Liver (tissue), 9 donors: ENCODE data around the gene ARL11. TPM values are rescaled to one million over a fixed set of nuclear protein-coding genes. Genes with fewer than 3 reads are reported as not detected.

Source experiments
- DNase-seq: peaks from one replicate; pipeline ENCODE4 v3.0.0-alpha.2; 2017; ENCODE audit warnings: low spot score
- H3K27ac ChIP-seq, 2 donors: one replicate each; pipeline ENCODE4 v1.7.0; 2013; ENCODE audit warnings: inconsistent platforms in 2 of 2, low read length in 2 of 2, control low read depth in 1 of 2, low read depth in 1 of 2, mild to moderate bottlenecking in 1 of 2
- H3K27me3 ChIP-seq, 4 donors: one replicate each; pipeline versions ENCODE4 v1.6.1 to v1.7.0; 2013; ENCODE audit warnings: low read length in 3 of 4, inconsistent platforms in 1 of 4, mild to moderate bottlenecking in 1 of 4, moderate library complexity in 1 of 4; ENCODE audit not compliant: control insufficient read depth in 4 of 4, insufficient read depth in 4 of 4
- H3K36me3 ChIP-seq, 4 donors: one replicate each; pipeline versions ENCODE4 v1.6.1 to v1.7.0; 2013; ENCODE audit warnings: low read length in 3 of 4, mild to moderate bottlenecking in 3 of 4, low read depth in 1 of 4, moderate library complexity in 1 of 4; ENCODE audit not compliant: control insufficient read depth in 4 of 4, insufficient read depth in 3 of 4
- H3K4me1 ChIP-seq, 4 donors: one replicate each; pipeline versions ENCODE4 v1.6.1 to v1.7.0; 2013; ENCODE audit warnings: low read length in 3 of 4, mild to moderate bottlenecking in 3 of 4, moderate library complexity in 1 of 4; ENCODE audit not compliant: control insufficient read depth in 4 of 4, insufficient read depth in 4 of 4
- H3K4me3 ChIP-seq, 3 donors: one replicate each; pipeline versions ENCODE4 v1.6.1 to v1.7.0; 2013; ENCODE audit warnings: low read length in 3 of 3, control low read depth in 1 of 3, low read depth in 1 of 3, mild to moderate bottlenecking in 1 of 3
- H3K9ac ChIP-seq, 2 donors: one replicate each; pipeline ENCODE4 v1.7.0; 2013; ENCODE audit warnings: low read length in 2 of 2, mild to moderate bottlenecking in 2 of 2, moderate library complexity in 2 of 2, control low read depth in 1 of 2, low read depth in 1 of 2
- H3K9me3 ChIP-seq, 4 donors: one replicate each; pipeline versions ENCODE4 v1.6.1 to v1.7.0; 2013; ENCODE audit warnings: low read length in 3 of 4; ENCODE audit not compliant: control insufficient read depth in 4 of 4
- CTCF ChIP-seq: fragments of 150-350 bp; IDR thresholded peaks from 2 replicates; pipeline ENCODE4 v1.5.1; 2017; ENCODE audit warnings: improper control_type of control experiment, low read depth, low read length; ENCODE audit not compliant: missing input control
- EGR1 ChIP-seq, 2 donors: IDR thresholded peaks; 2 replicates each; pipeline ENCODE4 v1.6.1; 2016 to 2018; ENCODE audit warnings: antibody characterized with exemption in 2 of 2, low read depth in 2 of 2
- FOXA1 ChIP-seq: IDR thresholded peaks from 2 replicates; pipeline ENCODE4 v1.6.1; 2016; ENCODE audit warnings: antibody characterized with exemption
- FOXA2 ChIP-seq: IDR thresholded peaks from 2 replicates; pipeline ENCODE4 v1.6.1; 2016; ENCODE audit warnings: antibody characterized with exemption
- GABPA ChIP-seq, 2 donors: IDR thresholded peaks in 1 of 2; conservative IDR thresholded peaks in 1 of 2; 2 replicates each; pipeline ENCODE4 v1.6.1; 2016; ENCODE audit warnings: antibody characterized with exemption in 2 of 2, mild to moderate bottlenecking in 1 of 2, moderate library complexity in 1 of 2
- HNF4A ChIP-seq, 2 donors: conservative IDR thresholded peaks; 2 replicates each; pipeline ENCODE4 v1.6.1; 2016; ENCODE audit warnings: antibody characterized with exemption in 2 of 2, mild to moderate bottlenecking in 2 of 2
- HNF4G ChIP-seq: IDR thresholded peaks from 2 replicates; pipeline ENCODE4 v1.6.1; 2016; ENCODE audit warnings: antibody characterized with exemption
- NR2F2 ChIP-seq: IDR thresholded peaks from 2 replicates; pipeline ENCODE4 v1.6.1; 2016; ENCODE audit warnings: antibody characterized with exemption
- RAD21 ChIP-seq, 2 donors: IDR thresholded peaks; 2 replicates each; pipeline ENCODE4 v1.6.1; 2016; ENCODE audit warnings: antibody characterized with exemption in 2 of 2, mild to moderate bottlenecking in 2 of 2
- RXRA ChIP-seq, 2 donors: IDR thresholded peaks; 2 replicates each; pipeline ENCODE4 v1.6.1; 2017 to 2018; ENCODE audit warnings: antibody characterized with exemption in 2 of 2, mild to moderate bottlenecking in 1 of 2
- SP1 ChIP-seq: IDR thresholded peaks from 2 replicates; pipeline ENCODE4 v1.6.1; 2018; ENCODE audit warnings: antibody characterized with exemption, mild to moderate bottlenecking
- TAF1 ChIP-seq: conservative IDR thresholded peaks from 2 replicates; pipeline ENCODE4 v1.6.1; 2016; ENCODE audit warnings: antibody characterized with exemption, mild to moderate bottlenecking
- YY1 ChIP-seq: IDR thresholded peaks from 2 replicates; pipeline ENCODE4 v1.6.1; 2016; ENCODE audit warnings: antibody characterized with exemption, mild to moderate bottlenecking
- WGBS: extraction: QIAGEN DNeasy Blood & Tissue Kit; methylation state at CpG from one replicate; pipeline ENCODE4 v1.1.7; 2013; 5-methylcytosine and 5-hydroxymethylcytosine counted together
- polyA plus RNA-seq, 2 donors: library from polyadenylated mRNA; stranded (reverse) in 1 of 2; unstranded in 1 of 2; fragments of 200-250 nt in 1 of 2; fragments of >200 nt in 1 of 2; fragmentation: Nextera tagmentation in 1 of 2; extraction: Ambion mirVana in 1 of 2; gene quantifications; one replicate each; pipeline versions ENCODE4 v1.2.1 to v1.2.3, GENCODE V29; 2013 to 2015
- total RNA-seq, 2 donors: library from RNA; depleted of rRNA; stranded (reverse); fragments of >200 nt; gene quantifications; one replicate each; pipeline ENCODE4 v1.2.3, GENCODE V29; 2014
- TF ChIP-seq, protein P1 (sequence below): IDR thresholded peaks from 2 replicates; pipeline ENCODE4 v1.6.1; 2016; ENCODE audit warnings: antibody characterized with exemption, mild to moderate bottlenecking
- TF ChIP-seq, protein P2 (sequence below): IDR thresholded peaks from 2 replicates; pipeline ENCODE4 v1.6.1; 2016; ENCODE audit warnings: antibody characterized with exemption
- TF ChIP-seq, protein P3 (sequence below): IDR thresholded peaks from 2 replicates; pipeline ENCODE4 v1.6.1; 2016; ENCODE audit warnings: antibody characterized with exemption
- TF ChIP-seq, protein P4 (sequence below): IDR thresholded peaks from 2 replicates; pipeline ENCODE4 v1.6.1; 2016; ENCODE audit warnings: antibody characterized with exemption
- donor health status: healthy.
- donor health status: healthy.
- donor health status: healthy.
- donor health status: healthy.
- donor health status: healthy.

ARL11 gene
- total and polyA plus RNA-seq, 4 donors: 0.11 to 1.5 (median 0.59) TPM

- H3K27ac ChIP-seq: no peak overlapping the region
- H3K9me3 ChIP-seq: no peaks in the 10 kb centered on the region
- WGBS: 36% methylated on average over 5 of the region's 5 CpGs
- H3K9ac ChIP-seq: no peak overlapping the region
- H3K36me3 ChIP-seq: no peaks in the 10 kb centered on the region
- no peak for DNase-seq
- H3K27me3 ChIP-seq: no peaks in the 10 kb centered on the region
- peaks cover 0 to 6% (median 2%) of the 10 kb centered on the region in 4 donors for H3K4me1 ChIP-seq
- TF ChIP-seq GABPA (IDR thresholded peaks at IDR 0.05 in 1 of 2, conservative IDR thresholded peaks at IDR 0.05 in 1 of 2) (no peak), TAF1 (no peak), FOXA2 (no peak), YY1 (no peak), NR2F2 (no peak), HNF4G (no peak), FOXA1 (no peak), SP1 (no peak), RXRA (IDR thresholded peaks at IDR 0.05) (no peak), HNF4A (conservative IDR thresholded peaks at IDR 0.05) (no peak)
- TF ChIP-seq, protein P1, sequence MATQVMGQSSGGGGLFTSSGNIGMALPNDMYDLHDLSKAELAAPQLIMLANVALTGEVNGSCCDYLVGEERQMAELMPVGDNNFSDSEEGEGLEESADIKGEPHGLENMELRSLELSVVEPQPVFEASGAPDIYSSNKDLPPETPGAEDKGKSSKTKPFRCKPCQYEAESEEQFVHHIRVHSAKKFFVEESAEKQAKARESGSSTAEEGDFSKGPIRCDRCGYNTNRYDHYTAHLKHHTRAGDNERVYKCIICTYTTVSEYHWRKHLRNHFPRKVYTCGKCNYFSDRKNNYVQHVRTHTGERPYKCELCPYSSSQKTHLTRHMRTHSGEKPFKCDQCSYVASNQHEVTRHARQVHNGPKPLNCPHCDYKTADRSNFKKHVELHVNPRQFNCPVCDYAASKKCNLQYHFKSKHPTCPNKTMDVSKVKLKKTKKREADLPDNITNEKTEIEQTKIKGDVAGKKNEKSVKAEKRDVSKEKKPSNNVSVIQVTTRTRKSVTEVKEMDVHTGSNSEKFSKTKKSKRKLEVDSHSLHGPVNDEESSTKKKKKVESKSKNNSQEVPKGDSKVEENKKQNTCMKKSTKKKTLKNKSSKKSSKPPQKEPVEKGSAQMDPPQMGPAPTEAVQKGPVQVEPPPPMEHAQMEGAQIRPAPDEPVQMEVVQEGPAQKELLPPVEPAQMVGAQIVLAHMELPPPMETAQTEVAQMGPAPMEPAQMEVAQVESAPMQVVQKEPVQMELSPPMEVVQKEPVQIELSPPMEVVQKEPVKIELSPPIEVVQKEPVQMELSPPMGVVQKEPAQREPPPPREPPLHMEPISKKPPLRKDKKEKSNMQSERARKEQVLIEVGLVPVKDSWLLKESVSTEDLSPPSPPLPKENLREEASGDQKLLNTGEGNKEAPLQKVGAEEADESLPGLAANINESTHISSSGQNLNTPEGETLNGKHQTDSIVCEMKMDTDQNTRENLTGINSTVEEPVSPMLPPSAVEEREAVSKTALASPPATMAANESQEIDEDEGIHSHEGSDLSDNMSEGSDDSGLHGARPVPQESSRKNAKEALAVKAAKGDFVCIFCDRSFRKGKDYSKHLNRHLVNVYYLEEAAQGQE: no peak
- TF ChIP-seq, protein P2, sequence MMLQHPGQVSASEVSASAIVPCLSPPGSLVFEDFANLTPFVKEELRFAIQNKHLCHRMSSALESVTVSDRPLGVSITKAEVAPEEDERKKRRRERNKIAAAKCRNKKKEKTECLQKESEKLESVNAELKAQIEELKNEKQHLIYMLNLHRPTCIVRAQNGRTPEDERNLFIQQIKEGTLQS: no peak
- TF ChIP-seq, protein P3, sequence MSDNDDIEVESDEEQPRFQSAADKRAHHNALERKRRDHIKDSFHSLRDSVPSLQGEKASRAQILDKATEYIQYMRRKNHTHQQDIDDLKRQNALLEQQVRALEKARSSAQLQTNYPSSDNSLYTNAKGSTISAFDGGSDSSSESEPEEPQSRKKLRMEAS: no peak
- TF ChIP-seq, protein P4, sequence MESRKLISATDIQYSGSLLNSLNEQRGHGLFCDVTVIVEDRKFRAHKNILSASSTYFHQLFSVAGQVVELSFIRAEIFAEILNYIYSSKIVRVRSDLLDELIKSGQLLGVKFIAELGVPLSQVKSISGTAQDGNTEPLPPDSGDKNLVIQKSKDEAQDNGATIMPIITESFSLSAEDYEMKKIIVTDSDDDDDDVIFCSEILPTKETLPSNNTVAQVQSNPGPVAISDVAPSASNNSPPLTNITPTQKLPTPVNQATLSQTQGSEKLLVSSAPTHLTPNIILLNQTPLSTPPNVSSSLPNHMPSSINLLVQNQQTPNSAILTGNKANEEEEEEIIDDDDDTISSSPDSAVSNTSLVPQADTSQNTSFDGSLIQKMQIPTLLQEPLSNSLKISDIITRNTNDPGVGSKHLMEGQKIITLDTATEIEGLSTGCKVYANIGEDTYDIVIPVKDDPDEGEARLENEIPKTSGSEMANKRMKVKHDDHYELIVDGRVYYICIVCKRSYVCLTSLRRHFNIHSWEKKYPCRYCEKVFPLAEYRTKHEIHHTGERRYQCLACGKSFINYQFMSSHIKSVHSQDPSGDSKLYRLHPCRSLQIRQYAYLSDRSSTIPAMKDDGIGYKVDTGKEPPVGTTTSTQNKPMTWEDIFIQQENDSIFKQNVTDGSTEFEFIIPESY: no peak
- H3K4me3 ChIP-seq: no peak overlapping the region
Observed at GRCh38 chr13:49604570-49604969, 23.7 kb upstream of the ARL11 start.

DNA sequence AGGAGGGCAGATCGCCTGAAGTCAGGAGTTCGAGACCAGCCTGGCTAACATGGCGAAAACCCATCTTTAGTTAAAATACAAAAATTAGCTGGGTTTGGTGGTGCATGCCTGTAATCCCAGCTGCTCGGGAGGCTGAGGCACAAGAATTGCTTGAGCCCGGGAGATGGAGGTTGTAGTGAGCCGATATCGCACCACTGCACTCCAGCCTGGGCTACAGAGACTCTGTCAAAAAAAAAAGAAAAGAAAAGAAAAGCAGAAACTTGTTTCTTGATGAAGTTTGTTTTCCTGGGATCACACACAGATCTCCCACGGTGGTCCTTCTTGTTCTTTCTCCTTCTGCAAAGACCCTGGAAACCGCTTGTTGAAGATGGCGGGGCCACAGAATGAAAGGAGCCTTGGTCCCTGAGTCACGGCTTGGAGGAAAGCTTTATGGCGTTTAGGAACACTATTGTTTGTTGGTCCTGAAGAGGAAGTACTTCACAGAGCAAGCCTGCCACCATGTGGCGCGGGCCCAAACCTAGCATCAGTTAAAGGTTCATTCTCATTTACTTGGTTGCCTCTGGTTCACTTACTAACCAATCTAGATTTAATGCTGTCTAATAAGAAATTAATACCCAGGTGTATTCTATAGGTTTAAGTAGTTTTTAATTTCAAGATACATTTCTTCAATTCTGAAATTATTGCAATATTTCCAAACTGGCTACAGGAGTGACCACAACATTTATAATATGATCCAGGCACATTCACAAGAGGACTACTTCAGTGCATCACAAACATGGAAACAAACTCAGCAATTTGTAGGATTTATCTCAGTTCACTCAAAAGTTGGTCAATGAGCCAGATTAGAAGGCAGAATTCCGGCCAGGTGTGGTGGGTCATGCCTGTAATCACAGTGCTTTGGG is 21.3 kb upstream of the ARL11 start:
- TF ChIP-seq RAD21 (IDR thresholded peaks at IDR 0.05) (peak; percentile 97 to 98), HNF4G (no peak), HNF4A (conservative IDR thresholded peaks at IDR 0.05) (no peak), CTCF (peak; percentile 86), NR2F2 (no peak), YY1 (peak; percentile 66), EGR1 (IDR thresholded peaks at IDR 0.05; ENCODE audit: low read depth in 2 of 2) (no peak), FOXA1 (no peak), RXRA (IDR thresholded peaks at IDR 0.05) (no peak)
- TF ChIP-seq, protein P1: no peak
- no peak overlapping the region for H3K27ac ChIP-seq

More for the DNA sequence above, 21.3 kb upstream of the ARL11 start:
- Histone ChIP-seq H3K9ac (peak overlapping the region in 1 of 2 donors; percentile 66), H3K27me3 (no peaks in the 10 kb centered on the region), H3K4me1 (peaks cover 0 to 6% (median 2%) of the 10 kb centered on the region in 4 donors), H3K36me3 (no peaks in the 10 kb centered on the region), H3K9me3 (no peaks in the 10 kb centered on the region), H3K4me3 (peak overlapping the region in 2 of 3 donors; percentile 33 to 38)
- 27% methylated on average over 15 of the region's 15 CpGs for WGBS
- DNase-seq: peak; percentile 74
